K562 (cell line): ENCODE results near the gene FAM168B. TPM values are rescaled to one million over a fixed set of nuclear protein-coding genes. Genes with fewer than 3 reads are reported as not detected.

ENCODE experiments used
- ARID3A ChIP-seq: IDR thresholded peaks from 2 replicates; pipeline ENCODE4 v1.6.1; 2012; ENCODE audit warnings: low read depth, low read length, improper control_type of control experiment, borderline replicate concordance
- ATF6 ChIP-seq: sonication (generic); formaldehyde crosslinking; IDR thresholded peaks from 2 replicates; pipeline ENCODE4 v1.4.0; 2020; ENCODE audit warnings: mild to moderate bottlenecking, missing genetic modification reagents
- BRD4 ChIP-seq: fragments of 200-600 bp; sonication (generic); IDR thresholded peaks from 2 replicates; pipeline ENCODE4 v1.6.1; 2017; ENCODE audit warnings: inconsistent platforms
- CREB1 ChIP-seq, 2 experiments: sonication (generic) in 1 of 2; formaldehyde crosslinking in 1 of 2; IDR thresholded peaks; 2 replicates each; pipeline versions ENCODE4 v1.6.1 to v1.8.0; 2012 to 2022; ENCODE audit warnings: inconsistent platforms in 1 of 2, mild to moderate bottlenecking in 1 of 2, missing genetic modification reagents in 1 of 2, moderate library complexity in 1 of 2
- ELF1 ChIP-seq: fragments of 200-800 bp; sonication (Bioruptor generic); IDR thresholded peaks from 2 replicates; pipeline ENCODE4 v1.6.1; 2016; ENCODE audit warnings: missing genetic modification characterization, missing compliant biosample characterization
- FOXJ2 ChIP-seq: fragments of 200-800 bp; sonication (Bioruptor generic); IDR thresholded peaks from 2 replicates; pipeline ENCODE4 v1.6.1; 2016; ENCODE audit warnings: missing genetic modification characterization, missing compliant biosample characterization
- GTF3C2 ChIP-seq: IDR thresholded peaks from 3 replicates; pipeline ENCODE4 v1.6.1; 2011; ENCODE audit warnings: borderline replicate concordance, mild to moderate bottlenecking, moderate library complexity; ENCODE audit not compliant: insufficient read length; ENCODE audit errors: extremely low read depth
- NCOA1 ChIP-seq: fragments of 450-650 bp; IDR thresholded peaks from 2 replicates; pipeline ENCODE4 v1.6.1; 2016; ENCODE audit warnings: low read depth
- NKRF ChIP-seq: fragments of 450-650 bp; IDR thresholded peaks from 2 replicates; pipeline ENCODE4 v1.6.1; 2016; ENCODE audit warnings: borderline replicate concordance
- PATZ1 ChIP-seq: fragments of 250-450 bp; sonication (Bioruptor Pico); IDR thresholded peaks from 2 replicates; pipeline ENCODE4 v1.5.0; 2020; ENCODE audit warnings: mild to moderate bottlenecking, borderline replicate concordance
- RFX1 ChIP-seq: fragments of 450-650 bp; IDR thresholded peaks from 2 replicates; pipeline ENCODE4 v1.6.1; 2016; ENCODE audit warnings: mild to moderate bottlenecking, moderate library complexity
- ZBTB43 ChIP-seq: sonication (generic); formaldehyde crosslinking; IDR thresholded peaks from 2 replicates; pipeline ENCODE4 v1.8.0; 2023; ENCODE audit warnings: mild to moderate bottlenecking, missing genetic modification reagents
- ZNF175 ChIP-seq: fragments of 200-800 bp; sonication (Bioruptor generic); IDR thresholded peaks from 2 replicates; pipeline ENCODE4 v1.6.1; 2016; ENCODE audit warnings: low read depth, mild to moderate bottlenecking, missing genetic modification characterization, missing compliant biosample characterization
- polyA plus RNA-seq, 8 experiments: library from polyadenylated mRNA; depleted of rRNA in 4 of 8; stranded (reverse) in 5 of 8; unstranded in 3 of 8; fragments of >200 nt; fragmentation: Nextera tagmentation in 2 of 8; fragmentation: Illumina TruSeq in 1 of 8; extraction: Ambion mirVana in 2 of 8; extraction: Trizol in 1 of 8; gene quantifications; 2 replicates each; pipeline versions ENCODE4 v1.2.1 to v1.2.3, GENCODE V29; 2011 to 2014; ENCODE audit warnings: inconsistent platforms in 1 of 8, missing spikeins in 1 of 8
- total RNA-seq, 7 experiments: library from RNA; depleted of rRNA in 6 of 7; stranded (reverse); fragments of >200 nt in 6 of 7; fragmentation: Illumina TruSeq in 2 of 7; extraction: Trizol in 2 of 7; gene quantifications; 2 replicates each; pipeline versions ENCODE4 v1.2.1 to v1.2.3, GENCODE V29; 2011 to 2021; ENCODE audit warnings: low replicate concordance in 1 of 7

Gene FAM168B
- total and polyA plus RNA-seq, 9 of the 15 experiments (the other 6 are each of a cell fraction or from before 2014, with no cell fraction given), result 3.3 to 76.0 (median 46.1) TPM

- TF ChIP-seq ELF1, result no peak
- peak; percentile 75 for TF ChIP-seq GTF3C2
- TF ChIP-seq ZBTB43 (CRISPR knock-in tag), result no peak
- TF ChIP-seq ATF6, result no peak
- TF ChIP-seq CREB1 (IDR thresholded peaks at IDR 0.05), result no peak
- TF ChIP-seq CREB1 (CRISPR knock-in tag; IDR thresholded peaks at IDR 0.05), result no peak
- TF ChIP-seq ARID3A, result no peak
- TF ChIP-seq NKRF, result peak; percentile 61; the same call in 1 of the 2 replicates
- TF ChIP-seq PATZ1, result no peak
- TF ChIP-seq RFX1, result no peak
- TF ChIP-seq FOXJ2, result no peak
- TF ChIP-seq ZNF175 (CRISPR knock-in tag), result peak; percentile 67; the same call in 1 of the 2 replicates
- TF ChIP-seq BRD4, result no peak
- 0 out of 2 replicates have a peak, but pooled peaks have one; percentile 20 for TF ChIP-seq NCOA1
These were observed 619 bp upstream of the FAM168B start (continued) for GRCh38 chr2:131093696-131094462.
